ENCODE measurements around the gene ELOA.
"Not testable (repeated sequence)": the region's sequence is repeated elsewhere in the genome, so short reads cannot be mapped to it uniquely, and the experiment has no call there.

ELOA gene

DNA sequence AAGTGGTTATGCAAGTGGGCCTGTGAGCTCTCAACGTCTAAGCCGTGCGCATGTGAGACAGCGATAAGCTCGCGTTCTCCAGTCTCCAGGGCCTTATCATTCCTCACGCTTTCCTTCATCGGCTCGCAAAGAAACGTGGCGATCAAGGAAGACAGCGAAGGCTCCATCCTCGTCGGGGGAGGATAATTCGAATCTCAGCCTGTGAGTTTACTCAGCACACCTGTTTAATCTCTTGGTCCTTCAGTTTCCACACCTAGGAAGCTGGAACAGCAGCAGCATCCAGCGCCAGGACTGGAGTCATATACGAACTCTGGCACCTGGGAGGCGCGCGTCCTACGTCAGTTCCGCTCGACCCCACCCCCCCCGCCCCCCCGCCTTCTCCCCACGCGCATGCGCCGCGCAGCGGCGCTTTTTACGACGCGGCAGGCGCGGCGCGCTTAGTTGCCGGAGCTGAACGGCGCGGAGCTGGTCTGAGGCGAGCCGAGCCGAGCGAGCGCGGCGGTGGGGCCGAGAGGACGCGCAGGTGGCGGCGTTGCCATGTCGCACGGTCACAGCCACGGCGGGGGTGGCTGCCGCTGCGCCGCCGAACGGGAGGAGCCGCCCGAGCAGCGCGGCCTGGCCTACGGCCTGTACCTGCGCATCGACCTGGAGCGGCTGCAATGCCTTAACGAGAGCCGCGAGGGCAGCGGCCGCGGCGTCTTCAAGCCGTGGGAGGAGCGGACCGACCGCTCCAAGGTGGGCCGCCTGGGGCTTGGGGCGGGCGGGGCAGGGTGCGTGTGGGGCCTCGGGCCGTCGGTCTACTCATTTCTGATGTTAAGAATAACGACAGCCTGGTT is 34.9 kb downstream of the ELOA start, which contains the start of gene PITHD1:
TSS of gene PITHD1 (plus strand) at position 440 of the 836 bp plus-strand sequence. CDS start at position 538, 98 bp downstream.
- in situ Hi-C loops (cut with HindIII; ENCODE audit: low sequenced_read_pairs): no loop called here
- DNase-seq (ENCODE audit: low read depth): peak; percentile 43
- H3K4me3 ChIP-seq (ENCODE audit: low read depth, low read length): peak within 1 kb of the TSS; percentile 67
- TF ChIP-seq, protein P1, sequence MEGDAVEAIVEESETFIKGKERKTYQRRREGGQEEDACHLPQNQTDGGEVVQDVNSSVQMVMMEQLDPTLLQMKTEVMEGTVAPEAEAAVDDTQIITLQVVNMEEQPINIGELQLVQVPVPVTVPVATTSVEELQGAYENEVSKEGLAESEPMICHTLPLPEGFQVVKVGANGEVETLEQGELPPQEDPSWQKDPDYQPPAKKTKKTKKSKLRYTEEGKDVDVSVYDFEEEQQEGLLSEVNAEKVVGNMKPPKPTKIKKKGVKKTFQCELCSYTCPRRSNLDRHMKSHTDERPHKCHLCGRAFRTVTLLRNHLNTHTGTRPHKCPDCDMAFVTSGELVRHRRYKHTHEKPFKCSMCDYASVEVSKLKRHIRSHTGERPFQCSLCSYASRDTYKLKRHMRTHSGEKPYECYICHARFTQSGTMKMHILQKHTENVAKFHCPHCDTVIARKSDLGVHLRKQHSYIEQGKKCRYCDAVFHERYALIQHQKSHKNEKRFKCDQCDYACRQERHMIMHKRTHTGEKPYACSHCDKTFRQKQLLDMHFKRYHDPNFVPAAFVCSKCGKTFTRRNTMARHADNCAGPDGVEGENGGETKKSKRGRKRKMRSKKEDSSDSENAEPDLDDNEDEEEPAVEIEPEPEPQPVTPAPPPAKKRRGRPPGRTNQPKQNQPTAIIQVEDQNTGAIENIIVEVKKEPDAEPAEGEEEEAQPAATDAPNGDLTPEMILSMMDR (IDR thresholded peaks at IDR 0.05; ENCODE audit: low read depth, low read length, missing control alignments): no peak

DNA sequence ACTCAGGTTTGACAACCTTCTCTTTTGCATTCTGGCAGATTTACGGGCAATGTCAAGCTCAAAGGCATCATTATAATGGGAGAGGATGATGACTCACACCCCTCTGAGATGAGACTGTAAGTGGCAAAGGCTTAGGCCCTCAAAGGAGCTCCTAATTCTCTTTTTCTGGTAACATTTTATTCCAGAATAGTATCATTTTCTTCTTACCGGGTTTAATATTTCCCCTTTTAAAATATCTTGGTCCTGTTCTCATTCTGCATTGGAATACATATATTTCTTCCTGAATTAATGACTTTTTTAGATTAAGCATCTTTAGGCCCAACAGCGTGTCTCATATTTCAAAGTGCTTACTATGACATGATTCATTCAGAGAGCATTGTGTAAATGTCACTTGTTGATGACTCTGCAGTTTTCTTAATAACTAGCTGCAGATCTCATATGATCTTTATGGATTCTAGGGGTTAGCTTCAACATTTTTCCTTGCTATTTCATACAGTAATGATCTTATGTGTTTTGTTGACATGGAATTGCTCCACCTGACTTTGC is 36.6 kb downstream of the ELOA start:
- in situ Hi-C loops (cut with HindIII; ENCODE audit: low sequenced_read_pairs): no loop called here
- TF ChIP-seq, protein P1 (IDR thresholded peaks at IDR 0.05; ENCODE audit: low read depth, low read length, missing control alignments): no peak

DNA sequence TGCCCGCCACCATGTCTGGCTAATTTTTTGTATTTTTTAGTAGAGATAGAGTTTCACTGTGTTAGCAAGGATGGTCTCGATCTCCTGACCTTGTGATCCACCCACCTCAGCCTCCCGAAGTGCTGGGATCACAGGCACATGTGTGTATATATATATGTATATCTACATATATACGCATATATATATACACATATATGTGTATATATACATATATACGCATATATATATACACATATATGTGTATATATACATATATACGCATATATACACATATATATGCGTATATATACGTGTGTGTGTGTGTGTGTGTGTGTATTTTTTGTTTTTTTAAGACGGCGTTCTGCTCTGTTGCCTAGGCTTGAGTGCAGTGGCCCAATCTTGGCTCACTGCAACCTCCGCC is 39.9 kb downstream of the ELOA start:
- in situ Hi-C loops (cut with HindIII; ENCODE audit: low sequenced_read_pairs): not testable (repeated sequence)

More for the DNA sequence above, 36.6 kb downstream of the ELOA start:
- no peak for DNase-seq (ENCODE audit: low read depth)
- peak overlapping the region; percentile 67 for H3K4me3 ChIP-seq (ENCODE audit: low read depth, low read length)

DNA sequence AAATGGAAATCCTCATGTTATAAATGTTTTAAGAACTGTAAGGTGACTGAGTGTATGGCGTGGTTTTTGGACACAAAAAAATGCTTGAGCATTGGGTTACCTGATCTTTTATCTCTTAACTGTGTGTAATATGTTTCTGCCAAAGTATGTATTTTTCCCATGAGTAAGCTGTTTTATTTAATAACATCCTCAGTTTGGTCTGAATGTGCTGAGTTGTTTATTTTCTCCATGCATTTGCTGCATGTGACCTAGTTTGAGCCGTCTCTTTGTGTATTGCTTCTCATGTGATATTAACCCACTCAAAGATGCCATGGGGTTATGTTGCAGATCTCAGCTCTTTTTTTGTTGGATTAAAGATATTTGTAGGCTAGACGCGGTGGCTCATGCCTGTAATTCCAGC is 41.6 kb downstream of the ELOA start:
- no peak overlapping the region for H3K4me3 ChIP-seq (ENCODE audit: low read depth, low read length)
- in situ Hi-C loops (cut with HindIII; ENCODE audit: low sequenced_read_pairs): loop anchor here (5.0 kb wide), 1 partner anchor 77 kb away; no protein-coding TSS in a partner anchor
- TF ChIP-seq, protein P1 (IDR thresholded peaks at IDR 0.05; ENCODE audit: low read depth, low read length, missing control alignments): no peak
- no peak for DNase-seq (ENCODE audit: low read depth)

More for the DNA sequence above, 39.9 kb downstream of the ELOA start:
- not testable (repeated sequence) for DNase-seq (ENCODE audit: low read depth); H3K4me3 ChIP-seq (ENCODE audit: low read depth, low read length)

DNA sequence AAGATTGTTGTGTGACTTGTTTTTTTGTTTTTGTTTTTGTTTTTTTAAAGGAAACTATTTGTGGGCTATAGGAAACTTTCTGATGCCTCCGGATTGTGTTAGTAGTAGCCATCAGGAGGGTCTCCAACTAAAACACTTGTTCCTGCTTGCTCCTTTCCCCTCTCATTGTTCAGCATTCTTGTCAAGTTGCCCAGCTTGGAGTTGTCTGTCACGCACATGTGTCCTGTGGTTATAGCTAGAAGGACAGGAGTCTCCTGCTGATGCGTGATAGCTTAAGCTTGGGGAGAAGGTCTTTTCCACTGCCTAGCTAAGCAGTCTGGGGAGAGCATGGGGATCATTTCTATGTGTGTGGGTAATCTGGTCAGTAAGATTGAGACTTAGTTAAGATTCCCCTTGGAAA is 44.4 kb downstream of the ELOA start:
- in situ Hi-C loops (cut with HindIII; ENCODE audit: low sequenced_read_pairs): loop anchor here (5.0 kb wide), 1 partner anchor 75 kb away; no protein-coding TSS in a partner anchor
- H3K4me3 ChIP-seq (ENCODE audit: low read depth, low read length): no peak overlapping the region
- TF ChIP-seq, protein P1 (IDR thresholded peaks at IDR 0.05; ENCODE audit: low read depth, low read length, missing control alignments): no peak
- no peak for DNase-seq (ENCODE audit: low read depth)

DNA sequence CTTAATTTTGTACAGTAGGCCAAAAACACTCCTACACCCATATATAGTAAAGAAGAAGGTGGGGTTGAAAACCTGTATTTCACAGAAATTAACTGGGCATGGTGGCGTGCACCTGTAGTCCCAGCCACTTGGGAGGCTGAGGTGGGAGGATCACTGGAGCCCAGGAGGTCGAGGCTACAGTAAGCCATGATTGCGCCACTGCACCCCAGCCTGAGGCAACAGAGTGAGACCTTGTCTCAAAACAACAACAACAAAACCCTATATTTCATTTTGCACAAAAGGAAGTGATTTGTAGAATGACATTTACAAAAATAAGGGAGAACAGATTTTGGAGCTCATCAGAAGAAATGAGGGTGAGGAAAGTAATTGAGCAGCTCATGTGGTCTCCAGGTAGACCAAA is 45.4 kb downstream of the ELOA start:
- in situ Hi-C loops (cut with HindIII; ENCODE audit: low sequenced_read_pairs): loop anchor here (5.0 kb wide), 1 partner anchor 74 kb away; no protein-coding TSS in a partner anchor
- H3K4me3 ChIP-seq (ENCODE audit: low read depth, low read length): no peak overlapping the region
- DNase-seq (ENCODE audit: low read depth): no peak
- TF ChIP-seq, protein P1 (IDR thresholded peaks at IDR 0.05; ENCODE audit: low read depth, low read length, missing control alignments): no peak

Measured in astrocyte of the cerebellum (primary cell).